Fibroblast of lung (primary cell): ENCODE data around the gene MAPK1IP1L.

Experiments used
- EZH2 ChIP-seq: IDR thresholded peaks from 2 replicates; pipeline ENCODE4 v1.5.1; 2012; ENCODE audit warnings: low read length, control low read depth, mild to moderate bottlenecking; ENCODE audit errors: missing control alignments
- TF ChIP-seq, protein P1 (sequence below), 2 donors: IDR thresholded peaks in 1 of 2; conservative IDR thresholded peaks in 1 of 2; 1 replicate in 1 of 2; 2 replicates in 1 of 2; pipeline ENCODE4 v1.5.1; 2011 to 2012; ENCODE audit warnings: low read length in 2 of 2, control low read depth in 1 of 2, inconsistent platforms in 1 of 2, low read depth in 1 of 2, mild to moderate bottlenecking in 1 of 2

DNA sequence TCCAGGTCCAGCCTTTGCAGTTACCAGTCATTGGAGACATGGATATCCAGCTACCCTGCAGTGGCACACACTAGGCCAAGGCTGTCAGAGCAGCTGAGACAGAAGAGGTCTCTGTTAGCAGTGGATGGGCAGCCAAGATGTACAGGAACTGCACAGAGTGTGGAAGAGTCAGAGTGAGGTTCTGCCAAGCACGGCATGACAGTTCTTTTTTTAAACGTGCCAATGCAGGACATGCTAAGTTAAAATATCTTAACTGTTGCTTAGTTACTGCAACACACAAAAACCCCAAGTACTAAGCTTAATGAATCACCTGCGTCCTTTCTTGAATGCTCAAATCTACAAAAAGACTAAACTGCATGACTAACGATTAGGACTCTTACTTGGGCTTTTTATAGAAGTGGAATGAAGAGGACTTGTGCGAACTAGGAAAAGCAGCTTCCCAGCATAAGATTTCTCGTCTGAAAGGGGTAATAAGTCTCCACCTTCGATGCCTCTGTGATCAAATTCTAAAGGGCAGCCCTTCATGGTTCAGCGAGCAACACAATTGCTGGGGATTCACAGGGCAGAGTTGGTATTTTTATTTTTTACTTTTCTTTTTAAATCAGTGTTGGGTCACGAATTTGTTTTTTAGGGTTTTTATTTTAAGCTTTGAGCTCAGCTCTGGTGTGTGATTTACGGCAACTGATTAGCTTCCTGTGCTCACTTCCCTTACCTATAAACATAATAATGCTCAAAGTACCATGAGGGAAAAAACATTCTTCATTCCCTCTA is 20.6 kb downstream of the MAPK1IP1L start:
- TF ChIP-seq, protein P1, sequence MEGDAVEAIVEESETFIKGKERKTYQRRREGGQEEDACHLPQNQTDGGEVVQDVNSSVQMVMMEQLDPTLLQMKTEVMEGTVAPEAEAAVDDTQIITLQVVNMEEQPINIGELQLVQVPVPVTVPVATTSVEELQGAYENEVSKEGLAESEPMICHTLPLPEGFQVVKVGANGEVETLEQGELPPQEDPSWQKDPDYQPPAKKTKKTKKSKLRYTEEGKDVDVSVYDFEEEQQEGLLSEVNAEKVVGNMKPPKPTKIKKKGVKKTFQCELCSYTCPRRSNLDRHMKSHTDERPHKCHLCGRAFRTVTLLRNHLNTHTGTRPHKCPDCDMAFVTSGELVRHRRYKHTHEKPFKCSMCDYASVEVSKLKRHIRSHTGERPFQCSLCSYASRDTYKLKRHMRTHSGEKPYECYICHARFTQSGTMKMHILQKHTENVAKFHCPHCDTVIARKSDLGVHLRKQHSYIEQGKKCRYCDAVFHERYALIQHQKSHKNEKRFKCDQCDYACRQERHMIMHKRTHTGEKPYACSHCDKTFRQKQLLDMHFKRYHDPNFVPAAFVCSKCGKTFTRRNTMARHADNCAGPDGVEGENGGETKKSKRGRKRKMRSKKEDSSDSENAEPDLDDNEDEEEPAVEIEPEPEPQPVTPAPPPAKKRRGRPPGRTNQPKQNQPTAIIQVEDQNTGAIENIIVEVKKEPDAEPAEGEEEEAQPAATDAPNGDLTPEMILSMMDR (conservative IDR thresholded peaks at IDR 0.05 in 1 of 2, IDR thresholded peaks at IDR 0.05 in 1 of 2; ENCODE audit: low read depth in 1 of 2, low read length in 2 of 2) = no peak
- TF ChIP-seq EZH2 = no peak
